Measurements from ENCODE around the gene FALEC.

DNA sequence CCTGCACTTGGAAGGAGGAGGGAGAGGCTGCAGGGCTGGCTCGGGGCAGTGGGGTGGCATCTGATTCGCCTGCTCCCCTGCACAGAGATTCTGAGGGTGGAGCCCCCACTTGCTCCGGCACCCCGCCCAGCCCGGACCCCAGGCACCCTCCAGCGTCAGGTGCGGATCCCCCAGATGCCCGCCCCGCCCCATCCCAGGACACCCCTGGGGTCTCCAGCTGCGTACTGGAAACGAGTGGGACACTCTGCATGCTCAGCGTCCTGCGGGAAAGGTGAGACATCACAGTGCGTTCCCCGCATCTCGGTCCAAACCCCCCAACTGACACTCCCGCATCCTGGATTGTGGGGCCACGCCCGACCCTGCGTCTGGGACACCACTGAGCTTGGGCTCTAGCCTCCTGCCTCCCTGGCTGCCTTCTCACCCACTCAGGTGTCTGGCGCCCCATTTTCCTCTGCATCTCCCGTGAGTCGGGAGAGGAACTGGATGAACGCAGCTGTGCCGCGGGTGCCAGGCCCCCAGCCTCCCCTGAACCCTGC is 41.6 kb downstream of the FALEC start:
- TF ChIP-seq, protein P1, sequence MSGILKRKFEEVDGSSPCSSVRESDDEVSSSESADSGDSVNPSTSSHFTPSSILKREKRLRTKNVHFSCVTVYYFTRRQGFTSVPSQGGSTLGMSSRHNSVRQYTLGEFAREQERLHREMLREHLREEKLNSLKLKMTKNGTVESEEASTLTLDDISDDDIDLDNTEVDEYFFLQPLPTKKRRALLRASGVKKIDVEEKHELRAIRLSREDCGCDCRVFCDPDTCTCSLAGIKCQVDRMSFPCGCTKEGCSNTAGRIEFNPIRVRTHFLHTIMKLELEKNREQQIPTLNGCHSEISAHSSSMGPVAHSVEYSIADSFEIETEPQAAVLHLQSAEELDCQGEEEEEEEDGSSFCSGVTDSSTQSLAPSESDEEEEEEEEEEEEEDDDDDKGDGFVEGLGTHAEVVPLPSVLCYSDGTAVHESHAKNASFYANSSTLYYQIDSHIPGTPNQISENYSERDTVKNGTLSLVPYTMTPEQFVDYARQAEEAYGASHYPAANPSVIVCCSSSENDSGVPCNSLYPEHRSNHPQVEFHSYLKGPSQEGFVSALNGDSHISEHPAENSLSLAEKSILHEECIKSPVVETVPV (CRISPR knock-in tag; IDR thresholded peaks at IDR 0.05): no peak
- TF ChIP-seq BACH2 (CRISPR knock-in tag; IDR thresholded peaks at IDR 0.05; ENCODE audit: borderline replicate concordance) (no peak), RARB (CRISPR knock-in tag; IDR thresholded peaks at IDR 0.05) (no peak)
